Measurements from ENCODE around the gene ABCB9. TPM values are rescaled to one million over a fixed set of nuclear protein-coding genes. Genes with fewer than 3 reads are reported as not detected.

The ABCB9 gene
- total RNA-seq, 1 experiment from 2014 or later, result 32.7 TPM

GRCh38 chr12:123006977-123007376, 40.7 kb upstream of the ABCB9 start:
- no peak for TF ChIP-seq TCF7L2 (IDR thresholded peaks at IDR 0.05; ENCODE audit: low read depth, low read length)
- TF ChIP-seq CTCF (IDR thresholded peaks at IDR 0.05), result no peak
- no peak for TF ChIP-seq POLR2AphosphoS5 (IDR thresholded peaks at IDR 0.05; ENCODE audit: low read depth, low read length)
- TF ChIP-seq SIN3A (IDR thresholded peaks at IDR 0.05; ENCODE audit: borderline replicate concordance, insufficient read depth, low read depth, low read length), result no peak
- TF ChIP-seq REST (IDR thresholded peaks at IDR 0.05; ENCODE audit: insufficient read depth in 1 of 2, low read depth in 2 of 2, low read length in 1 of 2), result no peak
- H3K27ac ChIP-seq (ENCODE audit: low read length), result no peak overlapping the region
- in situ Hi-C loops (cut with HindIII; ENCODE audit: low pct_unique_long_range_greater_than_20kb, low sequenced_read_pairs), result no loop called here

GRCh38 chr12:123005081-123005626, 38.9 kb upstream of the ABCB9 start:
- Histone ChIP-seq H3K4me3 (ENCODE audit: low read depth in 2 of 2, low read length in 2 of 2) (no peak overlapping the region), H3K36me3 (ENCODE audit: control insufficient read depth, insufficient read depth, low read length) (no peaks in the 10 kb centered on the region), H3K4me1 (ENCODE audit: control insufficient read depth, insufficient read depth, low read length) (no peaks in the 10 kb centered on the region), H3K27me3 (ENCODE audit: control insufficient read depth, insufficient read depth, low read length) (no peaks in the 10 kb centered on the region), H3K9me3 (ENCODE audit: control insufficient read depth, insufficient read depth, low read depth, low read length) (no peaks in the 10 kb centered on the region), H3K27ac (ENCODE audit: low read length) (no peak overlapping the region)
- TF ChIP-seq POLR2AphosphoS5 (IDR thresholded peaks at IDR 0.05; ENCODE audit: low read depth, low read length) (no peak), SIN3A (IDR thresholded peaks at IDR 0.05; ENCODE audit: borderline replicate concordance, insufficient read depth, low read depth, low read length) (no peak), REST (IDR thresholded peaks at IDR 0.05; ENCODE audit: insufficient read depth in 1 of 2, low read depth in 2 of 2, low read length in 1 of 2) (no peak), TCF7L2 (IDR thresholded peaks at IDR 0.05; ENCODE audit: low read depth, low read length) (no peak), CTCF (IDR thresholded peaks at IDR 0.05) (no peak)
- ATAC-seq, result no peak
- intact Hi-C loops (cut with micrococcal nuclease; ENCODE audit: unreplicated experiment) (no loop called here), in situ Hi-C loops (cut with HindIII; ENCODE audit: low pct_unique_long_range_greater_than_20kb, low sequenced_read_pairs) (no loop called here)
- ChIA-PET POLR2A (no interaction called here), CTCF (no interaction called here)
- BruUV-seq (replicated peaks), result no TSS peak
- no peak for DNase-seq (ENCODE audit: low read depth, low spot score)

More at GRCh38 chr12:123006977-123007376, 40.7 kb upstream of the ABCB9 start:
- H3K4me3 ChIP-seq (ENCODE audit: low read depth in 2 of 2, low read length in 2 of 2), result no peak overlapping the region
- ATAC-seq (no peak), DNase-seq (ENCODE audit: low read depth, low spot score) (no peak)
- no peaks in the 10 kb centered on the region for H3K4me1 ChIP-seq (ENCODE audit: control insufficient read depth, insufficient read depth, low read length)
- intact Hi-C loops (cut with micrococcal nuclease; ENCODE audit: unreplicated experiment), result no loop called here
- ChIA-PET POLR2A (no interaction called here), CTCF (no interaction called here)
- no TSS peak for BruUV-seq (replicated peaks)
- H3K27me3 ChIP-seq (ENCODE audit: control insufficient read depth, insufficient read depth, low read length), result no peaks in the 10 kb centered on the region
- no peaks in the 10 kb centered on the region for H3K36me3 ChIP-seq (ENCODE audit: control insufficient read depth, insufficient read depth, low read length)
- H3K9me3 ChIP-seq (ENCODE audit: control insufficient read depth, insufficient read depth, low read depth, low read length), result no peaks in the 10 kb centered on the region
